IMR-90 (cell line): ENCODE measurements around the gene CD177. TPM values are rescaled to one million over a fixed set of nuclear protein-coding genes. Genes with fewer than 3 reads are reported as not detected.
A peak's percentile ranks its signal among the peaks of the same experiment; 100 is the strongest.

Experiments
- ATAC-seq: fragments of 200-7000 bp; cut with Tn5 transposase; 2 replicates; pipeline ENCODE4 v1.9.1; 2020; ENCODE audit warnings: low read depth, mild to moderate bottlenecking, moderate library complexity
- Bru-seq: library from RNA; stranded (reverse); fragments of 400-500 nt; gene quantifications from one replicate; lab custom pipeline; 2021; lab: Mats Ljungman, UMichigan
- BruChase-seq, 2 experiments: library from RNA; stranded (reverse); fragments of 400-500 nt; gene quantifications; one replicate each; lab custom pipeline; 2021; lab: Mats Ljungman, UMichigan
- BruUV-seq: library from RNA; stranded (reverse); fragments of 400-500 nt; replicated peaks from 2 replicates; lab custom pipeline; 2021; lab: Mats Ljungman, UMichigan
- CTCF ChIA-PET: fragments of 300-600 bp; formaldehyde crosslinking; extraction: SDS; loops from one replicate; lab custom pipeline; 2021; ENCODE audit warnings: antibody characterized with exemption; lab: Yijun Ruan, JAX
- POLR2A ChIA-PET: fragments of 300-600 bp; sonication (Branson Sonifier 250); formaldehyde crosslinking; loops from one replicate; lab custom pipeline; 2022; ENCODE audit warnings: antibody characterized with exemption; ENCODE audit not compliant: unreplicated experiment; lab: Charles Lee
- DNase-seq: peaks from one replicate; pipeline ENCODE4 v3.0.0; 2013
- H2AFZ ChIP-seq: replicated peaks from 2 replicates; pipeline ENCODE3; 2013; ENCODE audit warnings: low read length, mild to moderate bottlenecking; ENCODE audit not compliant: poor library complexity
- H2AK5ac ChIP-seq: 2 replicates; pipeline ENCODE4 v1.6.1; 2013; ENCODE audit warnings: low read depth, low read length, inconsistent platforms
- H2AK9ac ChIP-seq: replicated peaks from 2 replicates; pipeline ENCODE3; 2013; ENCODE audit warnings: mild to moderate bottlenecking, low read depth, low read length, moderate library complexity; ENCODE audit not compliant: poor library complexity
- H2BK120ac ChIP-seq: 2 replicates; pipeline ENCODE4 v1.6.1; 2013; ENCODE audit warnings: low read depth, low read length, inconsistent platforms
- H2BK15ac ChIP-seq: 3 replicates; pipeline ENCODE4 v1.6.1; 2013; ENCODE audit warnings: low read depth, low read length, inconsistent platforms
- H2BK20ac ChIP-seq: 2 replicates; pipeline ENCODE4 v1.6.1; 2013; ENCODE audit warnings: low read depth, mild to moderate bottlenecking, inconsistent platforms, low read length, moderate library complexity
- H2BK5ac ChIP-seq: 2 replicates; pipeline ENCODE4 v1.6.1; 2013; ENCODE audit warnings: mild to moderate bottlenecking, low read depth, low read length, inconsistent platforms; ENCODE audit not compliant: poor library complexity, severe bottlenecking
- H3K14ac ChIP-seq: replicated peaks from 2 replicates; pipeline ENCODE4 v1.6.1; 2013; ENCODE audit warnings: low read depth, low read length, inconsistent platforms
- H3K18ac ChIP-seq: 2 replicates; pipeline ENCODE4 v1.6.1; 2013; ENCODE audit warnings: low read depth, low read length, control low read depth
- H3K23ac ChIP-seq: 2 replicates; pipeline ENCODE4 v1.6.1; 2013; ENCODE audit warnings: low read depth, low read length, inconsistent platforms
- H3K27ac ChIP-seq: 2 replicates; pipeline ENCODE4 v1.5.1; 2013; ENCODE audit warnings: mild to moderate bottlenecking, control low read depth, low read length; ENCODE audit not compliant: insufficient read depth
- H3K27me3 ChIP-seq: 2 replicates; pipeline ENCODE4 v1.6.1; 2013; ENCODE audit warnings: low read length; ENCODE audit not compliant: control insufficient read depth, insufficient read depth
- H3K36me3 ChIP-seq: 2 replicates; pipeline ENCODE4 v1.6.1; 2013; ENCODE audit warnings: low read length, mixed read lengths; ENCODE audit not compliant: control insufficient read depth, insufficient read depth
- H3K4ac ChIP-seq: 2 replicates; pipeline ENCODE4 v1.6.1; 2013; ENCODE audit warnings: low read depth, low read length, inconsistent platforms
- H3K4me1 ChIP-seq: 2 replicates; pipeline ENCODE4 v1.6.1; 2013; ENCODE audit warnings: low read length, mixed read lengths; ENCODE audit not compliant: control insufficient read depth, insufficient read depth
- H3K4me2 ChIP-seq: 2 replicates; pipeline ENCODE4 v1.6.1; 2013; ENCODE audit warnings: low read depth, mild to moderate bottlenecking, control low read depth, low read length, moderate library complexity
- H3K4me3 ChIP-seq: 2 replicates; pipeline ENCODE4 v1.5.1; 2013; ENCODE audit warnings: low read depth, mild to moderate bottlenecking, control low read depth, low read length, moderate library complexity; ENCODE audit not compliant: insufficient read depth
- H3K56ac ChIP-seq: 2 replicates; pipeline ENCODE4 v1.6.1; 2013; ENCODE audit warnings: low read length, inconsistent platforms; ENCODE audit not compliant: insufficient read depth; ENCODE audit errors: extremely low read depth
- H3K79me1 ChIP-seq, 2 experiments: 2 replicates each; pipeline ENCODE4 v1.6.1; 2013; ENCODE audit warnings: low read length in 2 of 2, inconsistent platforms in 1 of 2, low read depth in 1 of 2
- H3K9ac ChIP-seq: 2 replicates; pipeline ENCODE4 v1.6.1; 2013; ENCODE audit warnings: low read depth, low read length, control low read depth
- H3K9me1 ChIP-seq: 2 replicates; pipeline ENCODE4 v1.6.1; 2013; ENCODE audit warnings: low read length, inconsistent platforms; ENCODE audit not compliant: insufficient read depth
- H3K9me3 ChIP-seq: 2 replicates; pipeline ENCODE4 v1.6.1; 2013; ENCODE audit warnings: low read length; ENCODE audit not compliant: control insufficient read depth, insufficient read depth
- H4K20me1 ChIP-seq: 2 replicates; pipeline ENCODE4 v1.6.1; 2013; ENCODE audit warnings: low read length, inconsistent platforms; ENCODE audit not compliant: insufficient read depth
- H4K5ac ChIP-seq: 2 replicates; pipeline ENCODE4 v1.6.1; 2013; ENCODE audit warnings: mild to moderate bottlenecking, low read depth, low read length, control low read depth
- H4K8ac ChIP-seq, 2 experiments: 2 replicates each; pipeline ENCODE4 v1.6.1; 2013; ENCODE audit warnings: low read depth in 2 of 2, low read length in 2 of 2, control low read depth in 1 of 2, inconsistent platforms in 1 of 2
- H4K91ac ChIP-seq: 2 replicates; pipeline ENCODE4 v1.6.1; 2013; ENCODE audit warnings: low read depth, low read length, inconsistent platforms; ENCODE audit not compliant: insufficient read depth
- MAFK ChIP-seq: IDR thresholded peaks from 2 replicates; pipeline ENCODE4 v1.6.1; 2012; ENCODE audit warnings: low read depth, low read length, improper control_type of control experiment
- WGBS, 2 experiments: methylation state at CpG; one replicate each; pipeline versions ENCODE4 v1.1.5 to v1.1.7; 2013; ENCODE audit warnings: missing lambda C conversion rate in 2 of 2; ENCODE audit not compliant: insufficient read length in 1 of 2; ENCODE audit errors: extremely low coverage in 2 of 2; 5-methylcytosine and 5-hydroxymethylcytosine counted together
- dilution Hi-C: fragments of 300-500 bp; cut with HindIII; formaldehyde crosslinking; loops from one replicate; pipeline ENCODE4 v1.14.3; 2018; ENCODE audit warnings: low sequenced_read_pairs; ENCODE audit not compliant: unreplicated experiment
- in situ Hi-C: fragments of 300-500 bp; cut with MboI; formaldehyde crosslinking; loops from 3 replicates; pipeline ENCODE4 v1.14.3; 2019; ENCODE audit warnings: low sequenced_read_pairs, inconsistent platforms, mixed read lengths
- intact Hi-C: fragments of 100-400 bp; cut with micrococcal nuclease; formaldehyde crosslinking; loops from 2 replicates; pipeline ENCODE4 v1.10.0; 2022
- long read RNA-seq: library from polyadenylated mRNA; unstranded; transcript quantifications from one replicate; pipeline ENCODE4 v2.0.0, GENCODE V29; 2021; ENCODE audit not compliant: unreplicated experiment
- polyA plus RNA-seq, 3 experiments: library from polyadenylated mRNA; depleted of rRNA; stranded (reverse); fragments of >200 nt; gene quantifications; 2 replicates each; pipeline ENCODE4 v1.2.3, GENCODE V29; 2012; ENCODE audit warnings: low replicate concordance in 1 of 3
- total RNA-seq: library from RNA; depleted of rRNA; stranded (reverse); fragments of >200 nt; gene quantifications from 2 replicates; pipeline ENCODE4 v1.2.3, GENCODE V29; 2012; rRNA removed
- TF ChIP-seq, protein P1 (sequence below): conservative IDR thresholded peaks from 2 replicates; pipeline ENCODE4 v1.5.1; 2012; ENCODE audit warnings: mild to moderate bottlenecking, low read depth, low read length, improper control_type of control experiment

CD177 gene, protein sequence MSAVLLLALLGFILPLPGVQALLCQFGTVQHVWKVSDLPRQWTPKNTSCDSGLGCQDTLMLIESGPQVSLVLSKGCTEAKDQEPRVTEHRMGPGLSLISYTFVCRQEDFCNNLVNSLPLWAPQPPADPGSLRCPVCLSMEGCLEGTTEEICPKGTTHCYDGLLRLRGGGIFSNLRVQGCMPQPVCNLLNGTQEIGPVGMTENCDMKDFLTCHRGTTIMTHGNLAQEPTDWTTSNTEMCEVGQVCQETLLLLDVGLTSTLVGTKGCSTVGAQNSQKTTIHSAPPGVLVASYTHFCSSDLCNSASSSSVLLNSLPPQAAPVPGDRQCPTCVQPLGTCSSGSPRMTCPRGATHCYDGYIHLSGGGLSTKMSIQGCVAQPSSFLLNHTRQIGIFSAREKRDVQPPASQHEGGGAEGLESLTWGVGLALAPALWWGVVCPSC
- total RNA-seq (under 0.01 TPM in 1 of 2 replicates, not detected in the other), polyA plus RNA-seq (2012; rRNA removed) (0.14 and 0.17 TPM in 2 replicates), Bru-seq, nascent RNA (percentile 8 among the genes with signal in this experiment), BruChase-seq, experiment 1, labeled RNA remaining after a 6-hour chase (percentile 16 among the genes with signal in this experiment), BruChase-seq, experiment 2, labeled RNA remaining after a 2-hour chase (percentile 17 among the genes with signal in this experiment)
- polyA plus RNA-seq (2012; cell fraction: cytosol; rRNA removed), result 0.12 TPM in 1 of 2 replicates, not detected in the other
- polyA plus RNA-seq (2012; cell fraction: nucleus; rRNA removed; ENCODE audit: low replicate concordance), result 0.25 and 0.34 TPM in 2 replicates
- long read RNA-seq, result 0 reads

DNA sequence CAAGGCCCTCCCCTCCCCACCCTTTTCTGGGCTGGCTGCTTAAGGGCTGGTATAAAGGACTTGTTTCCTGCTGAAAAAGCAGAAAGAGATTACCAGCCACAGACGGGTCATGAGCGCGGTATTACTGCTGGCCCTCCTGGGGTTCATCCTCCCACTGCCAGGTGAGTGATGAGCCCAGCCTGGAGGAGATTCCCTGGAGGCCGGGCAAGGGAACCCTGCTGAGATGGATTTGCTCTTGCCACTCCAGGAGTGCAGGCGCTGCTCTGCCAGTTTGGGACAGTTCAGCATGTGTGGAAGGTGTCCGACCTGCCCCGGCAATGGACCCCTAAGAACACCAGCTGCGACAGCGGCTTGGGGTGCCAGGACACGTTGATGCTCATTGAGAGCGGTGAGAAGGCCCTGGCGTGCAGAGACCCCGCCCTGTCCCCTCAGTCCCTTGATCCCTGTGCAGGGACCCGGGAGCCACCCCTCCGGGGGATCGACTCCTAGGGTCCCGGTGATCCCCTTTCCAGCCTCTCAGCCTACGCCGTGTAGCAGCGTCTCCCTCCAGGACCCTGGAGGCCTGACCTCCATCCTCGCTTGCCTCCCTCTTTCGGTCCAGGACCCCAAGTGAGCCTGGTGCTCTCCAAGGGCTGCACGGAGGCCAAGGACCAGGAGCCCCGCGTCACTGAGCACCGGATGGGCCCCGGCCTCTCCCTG, at the start of gene CD177:
CD177 (plus strand) TSS at position 81 of the 699 bp plus-strand sequence; CDS start at position 110, 29 bp downstream.
- H2AK5ac ChIP-seq, result no peak within 1 kb of the TSS
- H3K56ac ChIP-seq, result no peak within 1 kb of the TSS
- H4K8ac ChIP-seq, result no peak within 1 kb of the TSS
- intact Hi-C loops, result no loop called here
- in situ Hi-C loops, result no loop called here
- no peaks in the 10 kb centered on the region for H3K79me1 ChIP-seq
- dilution Hi-C loops, result no loop called here
- no peak for TF ChIP-seq MAFK
- TF ChIP-seq, protein P1, sequence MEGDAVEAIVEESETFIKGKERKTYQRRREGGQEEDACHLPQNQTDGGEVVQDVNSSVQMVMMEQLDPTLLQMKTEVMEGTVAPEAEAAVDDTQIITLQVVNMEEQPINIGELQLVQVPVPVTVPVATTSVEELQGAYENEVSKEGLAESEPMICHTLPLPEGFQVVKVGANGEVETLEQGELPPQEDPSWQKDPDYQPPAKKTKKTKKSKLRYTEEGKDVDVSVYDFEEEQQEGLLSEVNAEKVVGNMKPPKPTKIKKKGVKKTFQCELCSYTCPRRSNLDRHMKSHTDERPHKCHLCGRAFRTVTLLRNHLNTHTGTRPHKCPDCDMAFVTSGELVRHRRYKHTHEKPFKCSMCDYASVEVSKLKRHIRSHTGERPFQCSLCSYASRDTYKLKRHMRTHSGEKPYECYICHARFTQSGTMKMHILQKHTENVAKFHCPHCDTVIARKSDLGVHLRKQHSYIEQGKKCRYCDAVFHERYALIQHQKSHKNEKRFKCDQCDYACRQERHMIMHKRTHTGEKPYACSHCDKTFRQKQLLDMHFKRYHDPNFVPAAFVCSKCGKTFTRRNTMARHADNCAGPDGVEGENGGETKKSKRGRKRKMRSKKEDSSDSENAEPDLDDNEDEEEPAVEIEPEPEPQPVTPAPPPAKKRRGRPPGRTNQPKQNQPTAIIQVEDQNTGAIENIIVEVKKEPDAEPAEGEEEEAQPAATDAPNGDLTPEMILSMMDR, result no peak
- H3K9ac ChIP-seq, result no peak within 1 kb of the TSS
- no peak within 1 kb of the TSS for H3K4ac ChIP-seq
- H2AFZ ChIP-seq, result peak within 1 kb of the TSS; percentile 58
- H3K27ac ChIP-seq, result no peak within 1 kb of the TSS
- ChIA-PET CTCF (no interaction called here), POLR2A (no interaction called here)
- no peak within 1 kb of the TSS for H2AK9ac ChIP-seq
- no peaks in the 10 kb centered on the region for H4K20me1 ChIP-seq
- no peak within 1 kb of the TSS for H3K14ac ChIP-seq
- no peak for ATAC-seq
- no peak within 1 kb of the TSS for H4K5ac ChIP-seq
- no peaks in the 10 kb centered on the region for H3K9me1 ChIP-seq
- WGBS, 2 experiments, result 14% methylated on average over 19 of the region's 27 CpGs; no CpG with 5 or more reads in 1 of the 2 experiments
- H3K4me3 ChIP-seq, result no peak within 1 kb of the TSS
- H3K4me2 ChIP-seq, result no peak within 1 kb of the TSS; the same call in 1 of the 2 replicates
- no peak within 1 kb of the TSS for H2BK15ac ChIP-seq
- no peaks in the 10 kb centered on the region for H3K4me1 ChIP-seq
- BruUV-seq, result no TSS peak
- no peaks in the 10 kb centered on the region for H3K36me3 ChIP-seq
- no peak within 1 kb of the TSS for H3K23ac ChIP-seq
- H4K91ac ChIP-seq, result no peak within 1 kb of the TSS
- no peak within 1 kb of the TSS for H2BK5ac ChIP-seq
- H3K27me3 ChIP-seq, result peaks cover 27% of the 10 kb centered on the region
- no peak within 1 kb of the TSS for H2BK20ac ChIP-seq
- no peak within 1 kb of the TSS for H2BK120ac ChIP-seq
- no peak within 1 kb of the TSS for H3K18ac ChIP-seq
- H3K9me3 ChIP-seq, result no peaks in the 10 kb centered on the region; the same call in 1 of the 2 replicates
- DNase-seq, result no peak
